ENCODE data around the gene TMEM255B. TPM values are rescaled to one million over a fixed set of nuclear protein-coding genes. Genes with fewer than 3 reads are reported as not detected.

Gene TMEM255B
- total RNA-seq, 1 experiment from 2014 or later, result 4.7 TPM

GRCh38 chr13:113820813-113821651 is 62.0 kb downstream of the TMEM255B start:
- CTCF ChIA-PET, result no interaction called here
- Mint-ChIP-seq H3K4me3 (no peak overlapping the region), H3K4me1 (peaks cover 6% of the 10 kb centered on the region), H3K9me3 (no peaks in the 10 kb centered on the region), H3K27ac (peak overlapping the region; percentile 63; the same call in 1 of the 2 replicates), H3K36me3 (peaks cover 7% of the 10 kb centered on the region), H3K27me3 (ENCODE audit: low read depth) (no peaks in the 10 kb centered on the region; the same call in 1 of the 2 replicates)
- no peak for DNase-seq (ENCODE audit: low spot score)
- POLR2A ChIA-PET, result no interaction called here
- TF ChIP-seq ZMAT4 (CRISPR knock-in tag; IDR thresholded peaks at IDR 0.05) (no peak), PREB (CRISPR knock-in tag; IDR thresholded peaks at IDR 0.05; ENCODE audit: borderline replicate concordance) (no peak), JUN (CRISPR knock-in tag; IDR thresholded peaks at IDR 0.05) (no peak), GRHL2 (CRISPR knock-in tag; IDR thresholded peaks at IDR 0.05; ENCODE audit: insufficient replicate concordance, severe bottlenecking) (no peak), CREM (CRISPR knock-in tag; IDR thresholded peaks at IDR 0.05) (no peak), ZNF121 (CRISPR knock-in tag; IDR thresholded peaks at IDR 0.05) (no peak), SMAD3 (CRISPR knock-in tag; IDR thresholded peaks at IDR 0.05; ENCODE audit: borderline replicate concordance) (no peak), CREB1 (CRISPR knock-in tag; IDR thresholded peaks at IDR 0.05) (no peak), ZNF317 (CRISPR knock-in tag; IDR thresholded peaks at IDR 0.05; ENCODE audit: borderline replicate concordance, low read depth) (no peak), NFYB (CRISPR knock-in tag; conservative IDR thresholded peaks at IDR 0.05; ENCODE audit: low read depth) (no peak), ATF3 (CRISPR knock-in tag; conservative IDR thresholded peaks at IDR 0.05) (no peak), ZNF423 (CRISPR knock-in tag; IDR thresholded peaks at IDR 0.05) (no peak), ARID4B (CRISPR knock-in tag; IDR thresholded peaks at IDR 0.05; ENCODE audit: borderline replicate concordance) (no peak), E2F4 (CRISPR knock-in tag; IDR thresholded peaks at IDR 0.05; ENCODE audit: borderline replicate concordance, low read depth) (no peak), ZNF281 (CRISPR knock-in tag; IDR thresholded peaks at IDR 0.05) (no peak), NR3C1 (CRISPR knock-in tag; conservative IDR thresholded peaks at IDR 0.05; ENCODE audit: low read depth) (no peak), ZNF263 (CRISPR knock-in tag; IDR thresholded peaks at IDR 0.05; ENCODE audit: low read depth) (no peak), TEAD4 (CRISPR knock-in tag; IDR thresholded peaks at IDR 0.05) (no peak)
- TF ChIP-seq, protein P1, sequence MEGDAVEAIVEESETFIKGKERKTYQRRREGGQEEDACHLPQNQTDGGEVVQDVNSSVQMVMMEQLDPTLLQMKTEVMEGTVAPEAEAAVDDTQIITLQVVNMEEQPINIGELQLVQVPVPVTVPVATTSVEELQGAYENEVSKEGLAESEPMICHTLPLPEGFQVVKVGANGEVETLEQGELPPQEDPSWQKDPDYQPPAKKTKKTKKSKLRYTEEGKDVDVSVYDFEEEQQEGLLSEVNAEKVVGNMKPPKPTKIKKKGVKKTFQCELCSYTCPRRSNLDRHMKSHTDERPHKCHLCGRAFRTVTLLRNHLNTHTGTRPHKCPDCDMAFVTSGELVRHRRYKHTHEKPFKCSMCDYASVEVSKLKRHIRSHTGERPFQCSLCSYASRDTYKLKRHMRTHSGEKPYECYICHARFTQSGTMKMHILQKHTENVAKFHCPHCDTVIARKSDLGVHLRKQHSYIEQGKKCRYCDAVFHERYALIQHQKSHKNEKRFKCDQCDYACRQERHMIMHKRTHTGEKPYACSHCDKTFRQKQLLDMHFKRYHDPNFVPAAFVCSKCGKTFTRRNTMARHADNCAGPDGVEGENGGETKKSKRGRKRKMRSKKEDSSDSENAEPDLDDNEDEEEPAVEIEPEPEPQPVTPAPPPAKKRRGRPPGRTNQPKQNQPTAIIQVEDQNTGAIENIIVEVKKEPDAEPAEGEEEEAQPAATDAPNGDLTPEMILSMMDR (IDR thresholded peaks at IDR 0.05), result no peak
- TF ChIP-seq, protein P2, sequence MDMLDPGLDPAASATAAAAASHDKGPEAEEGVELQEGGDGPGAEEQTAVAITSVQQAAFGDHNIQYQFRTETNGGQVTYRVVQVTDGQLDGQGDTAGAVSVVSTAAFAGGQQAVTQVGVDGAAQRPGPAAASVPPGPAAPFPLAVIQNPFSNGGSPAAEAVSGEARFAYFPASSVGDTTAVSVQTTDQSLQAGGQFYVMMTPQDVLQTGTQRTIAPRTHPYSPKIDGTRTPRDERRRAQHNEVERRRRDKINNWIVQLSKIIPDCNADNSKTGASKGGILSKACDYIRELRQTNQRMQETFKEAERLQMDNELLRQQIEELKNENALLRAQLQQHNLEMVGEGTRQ (CRISPR knock-in tag; IDR thresholded peaks at IDR 0.05), result no peak
- ATAC-seq, result no peak
